ENCODE data around the gene C19orf47.

The C19orf47 gene

DNA sequence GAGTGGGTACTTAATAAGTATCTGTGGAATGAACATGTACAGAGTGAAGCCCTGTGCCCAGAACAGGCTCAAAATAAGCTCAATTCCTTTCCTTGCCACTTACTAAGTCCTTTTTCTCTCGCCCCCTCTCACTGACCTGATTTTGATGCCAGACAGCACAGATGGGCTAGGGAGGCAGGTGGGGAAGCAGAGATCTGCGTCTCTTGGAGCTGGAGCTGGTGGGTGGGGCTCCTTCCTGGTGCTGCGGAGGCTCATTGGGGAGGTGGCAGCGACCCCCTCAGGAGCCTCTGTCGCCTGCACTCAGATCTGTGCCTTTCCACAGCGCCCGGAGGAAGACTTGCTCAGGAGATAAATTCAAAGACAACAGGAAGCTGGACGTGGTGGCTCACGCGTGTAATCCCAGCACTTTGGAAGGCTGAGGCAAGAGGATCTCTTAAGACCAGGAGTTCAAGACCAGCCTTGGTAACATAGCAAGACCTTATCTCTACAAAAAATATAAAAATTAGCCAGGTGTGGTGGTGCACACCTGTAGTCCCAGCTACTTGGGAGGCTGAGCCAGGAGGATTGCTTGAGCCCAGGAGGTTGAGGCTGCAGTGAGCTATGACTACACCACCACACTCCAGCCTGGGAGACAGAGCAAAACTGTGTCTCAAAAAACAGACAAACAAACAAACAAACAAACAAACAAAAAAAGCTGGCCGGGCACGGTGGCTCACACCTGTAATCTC lies 77.7 kb downstream of the C19orf47 start:
- ChIA-PET POLR2A (no interaction called here), CTCF (interaction anchor here (1.6 kb wide), 1 partner anchor 8 kb away, joined by 5 read pairs; no protein-coding TSS in a partner anchor)
- Histone ChIP-seq H3K4me3 (ENCODE audit: control insufficient read depth in 1 of 7, extremely low read depth in 1 of 7, insufficient read depth in 4 of 7, low read depth in 2 of 7, low read length in 6 of 7) (no peak overlapping the region), H3K4me1 (ENCODE audit: control extremely low read depth in 1 of 4, control insufficient read depth in 4 of 4, insufficient read depth in 4 of 4, low read length in 3 of 4) (peaks cover 0 to 33% (median 18%) of the 10 kb centered on the region in 4 experiments), H3K27ac (ENCODE audit: insufficient read depth in 1 of 2, low read depth in 1 of 2, low read length in 2 of 2, poor library complexity in 1 of 2, severe bottlenecking in 2 of 2) (no peak overlapping the region), H3K36me3 (ENCODE audit: control insufficient read depth in 4 of 4, insufficient read depth in 4 of 4, low read length in 3 of 4) (peaks cover 0 to 36% (median 15%) of the 10 kb centered on the region in 4 experiments), H3K9me3 (ENCODE audit: control extremely low read depth in 1 of 5, control insufficient read depth in 4 of 5, insufficient read depth in 2 of 5, low read depth in 1 of 5, low read length in 4 of 5) (no peaks in the 10 kb centered on the region), H3K27me3 (replicated peaks in 2 of 5; ENCODE audit: control insufficient read depth in 4 of 5, insufficient read depth in 5 of 5, low read length in 4 of 5) (no peaks in the 10 kb centered on the region)
- 92% methylated on average over 8 of the region's 12 CpGs for WGBS (ENCODE audit: insufficient coverage)
- DNase-seq = no peak

Data from common myeloid progenitor, CD34-positive (primary cell).